ENCODE data around the gene P3H3.
A peak's percentile ranks its signal among the peaks of the same experiment; 100 is the strongest.

Gene P3H3

GRCh38 chr12:6868211-6869048 lies 40.2 kb downstream of the P3H3 start:
- no peak for TF ChIP-seq CEBPB (IDR thresholded peaks at IDR 0.05)
- TF ChIP-seq TAF1 (IDR thresholded peaks at IDR 0.05; ENCODE audit: low read depth) = no peak
- TF ChIP-seq TCF12 (IDR thresholded peaks at IDR 0.05; ENCODE audit: low read depth) = no peak
- 0 out of 2 replicates have a peak, but pooled peaks have one; percentile 14 for TF ChIP-seq ZBTB7A (IDR thresholded peaks at IDR 0.05; ENCODE audit: low read depth)
- TF ChIP-seq EGR1 (IDR thresholded peaks at IDR 0.05) = no peak
- TF ChIP-seq MAX (IDR thresholded peaks at IDR 0.05) = no peak

- no peak for TF ChIP-seq NFIC (IDR thresholded peaks at IDR 0.05)
- peak; percentile 64 for TF ChIP-seq RAD21 (IDR thresholded peaks at IDR 0.05; ENCODE audit: low read depth)
- no peak for TF ChIP-seq EP300 (IDR thresholded peaks at IDR 0.05; ENCODE audit: borderline replicate concordance)
Measured at GRCh38 chr12:6869049-6870021, 41.1 kb downstream of the P3H3 start.

GRCh38 chr12:6871052-6871957 lies 43.1 kb downstream of the P3H3 start:
- TF ChIP-seq TCF12 (IDR thresholded peaks at IDR 0.05; ENCODE audit: low read depth) = no peak
- 0 out of 2 replicates have a peak, but pooled peaks have one; percentile 13 for TF ChIP-seq YY1 (IDR thresholded peaks at IDR 0.05; ENCODE audit: low read depth)

- TF ChIP-seq EGR1 (IDR thresholded peaks at IDR 0.05) = no peak
- no peak for TF ChIP-seq EP300 (IDR thresholded peaks at IDR 0.05; ENCODE audit: borderline replicate concordance)
- TF ChIP-seq MAX (IDR thresholded peaks at IDR 0.05) = peak; percentile 68
- peak; percentile 87 for TF ChIP-seq ZBTB7A (IDR thresholded peaks at IDR 0.05; ENCODE audit: low read depth)
- peak; percentile 48; the same call in 1 of the 2 replicates for TF ChIP-seq RAD21 (IDR thresholded peaks at IDR 0.05; ENCODE audit: low read depth)
- TF ChIP-seq TCF12 (IDR thresholded peaks at IDR 0.05; ENCODE audit: low read depth) = peak; percentile 43; the same call in 1 of the 2 replicates
- TF ChIP-seq TAF1 (IDR thresholded peaks at IDR 0.05; ENCODE audit: low read depth) = no peak; the same call in 1 of the 2 replicates
- TF ChIP-seq CREB1 (IDR thresholded peaks at IDR 0.05; ENCODE audit: low read depth) = no peak
- peak; percentile 41 for TF ChIP-seq YY1 (IDR thresholded peaks at IDR 0.05; ENCODE audit: low read depth)
- TF ChIP-seq NFIC (IDR thresholded peaks at IDR 0.05) = no peak
- TF ChIP-seq CEBPB (IDR thresholded peaks at IDR 0.05) = no peak
- peak; percentile 41; the same call in 1 of the 2 replicates for TF ChIP-seq USF1 (IDR thresholded peaks at IDR 0.05)
- no peak for TF ChIP-seq FOXM1 (IDR thresholded peaks at IDR 0.05; ENCODE audit: borderline replicate concordance, low read depth)
- no peak for TF ChIP-seq REST (IDR thresholded peaks at IDR 0.05; ENCODE audit: low read depth)
- peak; percentile 52; the same call in 1 of the 2 replicates for TF ChIP-seq TEAD4 (IDR thresholded peaks at IDR 0.05)
Measured at GRCh38 chr12:6872073-6873048, 44.2 kb downstream of the P3H3 start.

GRCh38 chr12:6873094-6874014 lies 45.1 kb downstream of the P3H3 start, which contains the start of gene SPSB2:
Gene SPSB2 (minus strand): TSS chr12:6873303. CDS start chr12:6872901, 402 bp downstream.
- peak; percentile 81 for TF ChIP-seq TAF1 (IDR thresholded peaks at IDR 0.05; ENCODE audit: low read depth)
- TF ChIP-seq EGR1 (IDR thresholded peaks at IDR 0.05) = peak; percentile 58; the same call in 1 of the 2 replicates
- TF ChIP-seq TCF12 (IDR thresholded peaks at IDR 0.05; ENCODE audit: low read depth) = no peak; the same call in 1 of the 2 replicates
- no peak for TF ChIP-seq RAD21 (IDR thresholded peaks at IDR 0.05; ENCODE audit: low read depth)
- no peak for TF ChIP-seq REST (IDR thresholded peaks at IDR 0.05; ENCODE audit: low read depth)
- TF ChIP-seq YY1 (IDR thresholded peaks at IDR 0.05; ENCODE audit: low read depth) = 0 out of 2 replicates have a peak, but pooled peaks have one; percentile 12
- peak; percentile 79; the same call in 1 of the 2 replicates for TF ChIP-seq ZBTB7A (IDR thresholded peaks at IDR 0.05; ENCODE audit: low read depth)
- peak; percentile 17; the same call in 1 of the 2 replicates for TF ChIP-seq NFIC (IDR thresholded peaks at IDR 0.05)
- TF ChIP-seq USF1 (IDR thresholded peaks at IDR 0.05) = no peak
- TF ChIP-seq FOXM1 (IDR thresholded peaks at IDR 0.05; ENCODE audit: borderline replicate concordance, low read depth) = no peak
- 0 out of 2 replicates have a peak, but pooled peaks have one; percentile 4 for TF ChIP-seq TEAD4 (IDR thresholded peaks at IDR 0.05)
